ENCODE data around the gene EIF4EBP2.

Gene EIF4EBP2

DNA sequence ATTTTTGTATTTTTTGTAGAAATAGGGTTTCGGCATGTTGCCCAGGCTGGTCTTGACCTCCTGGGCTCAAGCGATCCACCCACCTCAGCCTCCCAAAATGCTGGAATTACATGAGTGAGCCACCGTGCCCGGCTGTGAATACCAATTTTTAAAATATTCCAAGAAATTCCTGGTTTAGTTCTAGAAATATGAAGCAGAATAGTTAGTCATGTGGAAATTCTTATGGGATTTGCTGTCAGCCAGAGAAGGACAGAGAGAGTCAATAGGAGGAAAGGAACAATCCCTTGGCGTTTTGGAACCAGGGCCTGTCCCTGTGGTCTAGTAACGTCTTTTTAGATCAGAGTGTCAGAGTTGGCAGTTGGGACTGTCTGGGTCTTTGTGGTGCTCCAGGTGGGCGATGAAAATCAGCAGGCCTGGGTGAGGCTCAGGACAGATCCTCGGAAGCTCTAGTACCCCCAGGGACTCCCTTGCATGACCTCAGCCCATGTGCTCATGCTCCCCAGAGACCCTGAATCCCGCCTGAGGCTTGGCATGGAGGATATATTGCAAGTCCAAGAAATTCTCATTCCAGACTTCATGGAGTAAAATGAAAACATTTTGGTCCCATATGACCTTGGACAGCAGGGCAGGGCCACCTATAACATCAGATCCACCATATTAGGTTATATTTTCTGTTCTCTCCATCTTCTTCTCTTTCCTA, 29.8 kb downstream of the EIF4EBP2 start:
- peak; percentile 53 for DNase-seq

DNA sequence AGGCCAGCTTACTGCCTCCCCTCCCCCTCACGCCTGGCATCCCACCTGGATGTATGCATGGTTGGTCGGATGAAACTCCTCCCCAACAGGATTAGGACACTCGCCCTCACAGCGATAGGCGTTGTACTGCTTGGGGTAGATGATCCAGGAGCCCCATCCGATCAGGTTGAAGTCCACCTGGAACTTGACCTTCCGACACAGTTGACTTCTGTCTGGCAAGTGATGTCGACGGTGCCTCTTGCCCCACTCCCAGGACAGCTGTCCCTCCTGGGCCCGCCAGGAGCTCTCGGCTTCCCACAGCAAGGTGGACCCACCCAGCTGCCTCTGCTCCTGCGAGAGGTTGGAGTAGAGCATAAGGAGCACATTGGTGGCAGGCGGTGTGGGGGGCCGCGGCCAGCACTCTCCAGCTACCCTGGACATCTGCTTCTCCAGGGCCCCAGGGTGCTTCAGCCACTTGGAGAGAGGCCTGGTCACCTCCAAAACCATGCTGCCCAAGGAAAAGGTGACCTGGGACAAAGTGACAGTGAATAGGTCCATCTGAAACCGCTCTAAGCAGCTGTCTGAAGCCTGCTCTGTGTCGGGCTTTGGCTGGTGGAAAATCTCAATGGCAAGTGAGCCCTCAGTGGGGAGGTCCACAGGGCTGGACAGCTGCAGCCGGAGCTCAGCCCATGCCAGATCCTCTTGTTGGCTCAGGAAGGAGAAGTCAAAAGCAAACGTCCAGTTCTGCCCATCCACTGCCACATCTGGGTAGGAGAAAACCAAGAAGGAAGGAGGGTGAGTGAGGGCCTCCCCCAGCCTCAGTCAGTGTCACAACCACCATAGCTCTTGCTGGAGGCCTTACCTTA, 31.5 kb downstream of the EIF4EBP2 start:
- DNase-seq = no peak

DNA sequence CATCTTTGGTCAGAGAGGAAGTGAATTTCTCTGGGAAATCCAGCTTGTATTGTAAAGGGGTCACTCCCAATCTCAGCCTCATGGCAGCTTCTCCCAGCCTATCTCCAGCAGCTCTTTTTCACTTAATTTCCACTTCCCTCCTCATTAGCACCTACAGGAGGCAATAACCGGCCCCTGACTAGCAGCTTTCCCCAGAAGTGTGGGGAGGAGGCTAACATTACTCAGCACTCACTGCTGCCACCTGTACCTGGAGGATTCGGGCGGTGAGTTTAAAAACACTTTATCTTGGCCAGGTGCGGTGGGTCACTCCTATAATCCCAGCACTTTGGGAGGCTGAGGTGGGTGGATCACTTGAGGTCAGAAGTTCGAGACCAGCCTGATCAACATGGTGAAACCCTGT, 33.8 kb downstream of the EIF4EBP2 start:
- no peak for DNase-seq

DNA sequence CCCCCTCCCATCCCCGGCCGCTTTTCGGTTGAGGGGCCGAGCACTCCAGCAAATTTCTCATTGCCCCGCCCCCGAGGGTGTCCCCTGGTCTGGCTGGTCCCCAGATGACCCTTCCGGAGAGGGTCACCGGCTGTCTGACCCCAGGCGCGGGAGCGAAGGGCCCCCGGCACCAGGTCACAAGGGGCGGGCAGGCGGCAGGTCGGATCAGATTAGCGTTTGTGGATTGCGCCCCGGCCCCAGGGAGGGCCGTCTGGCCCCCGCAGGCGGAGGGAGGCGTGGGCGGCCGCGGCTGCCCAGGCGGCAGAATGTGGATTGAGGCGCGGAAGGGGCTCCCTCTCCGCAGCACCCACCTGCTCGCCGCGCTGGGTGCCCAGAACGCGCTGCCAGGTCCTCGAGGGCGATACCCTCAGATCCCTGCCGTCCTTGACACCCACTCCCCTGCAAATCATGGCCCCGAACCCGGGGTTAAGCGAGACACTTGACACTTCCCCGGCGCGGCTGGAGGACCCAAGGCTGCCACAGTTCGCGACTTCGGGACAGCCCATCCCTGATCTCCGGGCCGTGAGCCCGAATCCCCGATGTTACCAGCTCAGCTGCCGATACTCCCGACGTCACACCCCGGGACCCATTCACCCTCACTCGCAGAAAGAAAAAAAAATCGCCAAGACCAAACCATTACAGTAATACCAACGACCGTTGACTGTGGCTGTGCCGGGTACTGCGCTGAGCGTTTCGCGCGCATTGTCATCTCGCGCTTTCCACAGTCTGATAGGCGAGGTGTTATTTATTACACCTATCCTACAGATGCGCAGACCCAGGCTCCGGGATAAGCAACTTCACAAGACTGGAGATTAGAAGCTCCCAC, 36.6 kb downstream of the EIF4EBP2 start:
- DNase-seq = no peak

DNA sequence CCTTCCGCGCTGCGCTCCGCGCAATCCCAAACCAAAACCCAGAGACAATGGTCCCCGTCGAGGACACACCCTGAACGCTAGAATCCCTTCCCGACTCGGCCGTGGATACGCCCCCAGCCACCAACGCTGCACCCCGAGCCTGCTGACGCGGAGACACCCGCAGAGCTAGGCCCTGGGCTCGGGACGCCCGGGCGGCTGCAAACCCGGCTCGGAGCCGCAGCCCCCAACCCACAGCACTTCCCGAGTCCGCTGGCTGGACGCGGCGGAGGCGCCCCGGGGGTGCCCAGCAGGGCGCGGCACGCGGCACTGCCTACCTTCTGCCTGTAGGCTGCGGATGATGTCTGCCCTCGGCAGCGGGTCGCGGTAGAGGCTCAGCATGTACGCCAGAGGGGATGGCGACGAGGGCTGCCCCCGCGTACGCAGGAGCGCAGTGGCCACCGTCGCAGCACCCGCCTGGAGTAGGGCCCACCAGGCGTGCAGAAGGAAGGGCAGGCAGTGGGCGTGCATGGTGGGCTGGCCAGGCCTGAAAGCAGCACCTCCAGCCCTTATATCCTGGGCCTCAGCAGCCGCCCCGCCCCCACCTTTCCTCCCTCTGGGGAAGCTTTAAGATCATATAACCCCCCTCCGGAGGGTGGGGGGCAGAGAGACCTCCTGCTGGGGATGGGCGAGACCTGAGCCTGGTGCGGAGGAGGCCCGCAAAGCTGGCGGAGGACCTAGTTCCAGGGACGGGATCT, 37.4 kb downstream of the EIF4EBP2 start, which contains the start of gene NODAL:
TSS of gene NODAL (minus strand) at position 521 of the 734 bp plus-strand sequence. CDS start at position 507, 14 bp downstream.
- DNase-seq = no peak

DNA sequence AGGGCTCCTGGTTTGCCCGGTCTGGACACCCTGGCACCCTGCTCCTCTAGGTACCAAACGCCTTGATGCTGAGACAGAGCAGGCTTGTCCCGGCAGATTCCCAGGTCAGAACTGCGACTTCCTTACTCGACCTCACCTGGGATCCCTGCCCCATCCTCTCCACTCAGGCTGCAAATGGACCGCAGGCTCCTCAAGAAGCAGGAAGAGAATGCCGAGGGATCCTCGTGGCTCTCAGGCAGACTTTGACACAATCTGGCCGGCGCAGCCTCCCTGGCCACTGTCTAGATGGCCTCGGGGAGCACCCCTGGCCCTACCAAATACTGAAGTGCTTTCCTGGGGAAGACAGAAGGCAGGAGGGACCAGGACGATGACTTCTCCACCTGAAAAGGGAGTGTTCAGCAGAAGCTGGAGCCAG, 38.0 kb downstream of the EIF4EBP2 start:
- no peak for DNase-seq

DNA sequence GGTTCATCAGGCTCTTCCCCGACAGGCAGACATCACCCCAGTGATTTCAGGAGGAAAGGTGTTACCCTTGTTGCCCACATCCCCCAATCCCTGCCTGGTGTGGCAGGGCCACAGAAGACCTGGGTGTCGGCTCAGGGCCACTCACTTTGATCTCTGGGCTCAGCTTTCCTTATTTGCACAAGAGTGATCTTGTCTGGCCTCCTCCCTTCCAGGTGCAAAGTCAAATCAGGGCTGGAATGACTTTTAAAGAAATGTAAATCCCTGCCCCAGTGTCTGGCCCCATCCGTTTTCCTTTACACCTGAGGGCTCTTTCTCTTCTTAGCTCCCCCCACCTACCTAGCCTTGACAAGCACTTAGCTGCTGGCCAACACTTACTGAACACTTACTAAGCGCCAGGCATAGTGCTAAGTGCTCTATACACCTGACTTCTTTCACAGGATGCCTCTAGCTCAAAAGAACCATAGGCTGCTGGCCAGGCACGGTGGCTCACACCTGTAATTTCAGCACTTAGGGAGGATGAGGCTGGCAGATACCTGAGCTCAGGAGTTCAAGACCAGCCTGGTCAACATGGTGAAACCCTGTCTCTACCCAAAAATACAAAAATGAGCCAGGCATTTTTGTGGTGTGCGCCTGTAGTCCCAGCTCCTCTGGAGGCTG, 38.5 kb downstream of the EIF4EBP2 start:
- no peak for DNase-seq

DNA sequence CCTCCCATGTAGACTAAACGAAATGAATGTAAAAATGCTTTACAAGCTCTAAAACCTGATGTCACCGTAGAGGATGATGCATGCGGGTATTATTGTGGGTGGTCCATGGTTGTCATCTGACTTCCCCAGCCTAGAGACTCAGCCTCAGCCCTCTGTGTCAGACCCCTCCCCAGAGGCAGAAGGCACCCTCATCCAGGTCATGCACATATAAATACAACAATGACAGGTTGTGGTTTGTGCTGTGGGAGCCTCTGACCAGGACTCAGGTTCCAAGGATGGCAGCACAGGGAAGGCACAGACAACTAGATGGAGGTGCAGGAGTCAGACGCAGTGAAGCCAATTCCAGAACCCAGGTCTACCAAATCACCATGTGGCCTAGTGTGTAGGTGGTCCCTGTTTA, 40.8 kb downstream of the EIF4EBP2 start:
- no peak for DNase-seq

DNA sequence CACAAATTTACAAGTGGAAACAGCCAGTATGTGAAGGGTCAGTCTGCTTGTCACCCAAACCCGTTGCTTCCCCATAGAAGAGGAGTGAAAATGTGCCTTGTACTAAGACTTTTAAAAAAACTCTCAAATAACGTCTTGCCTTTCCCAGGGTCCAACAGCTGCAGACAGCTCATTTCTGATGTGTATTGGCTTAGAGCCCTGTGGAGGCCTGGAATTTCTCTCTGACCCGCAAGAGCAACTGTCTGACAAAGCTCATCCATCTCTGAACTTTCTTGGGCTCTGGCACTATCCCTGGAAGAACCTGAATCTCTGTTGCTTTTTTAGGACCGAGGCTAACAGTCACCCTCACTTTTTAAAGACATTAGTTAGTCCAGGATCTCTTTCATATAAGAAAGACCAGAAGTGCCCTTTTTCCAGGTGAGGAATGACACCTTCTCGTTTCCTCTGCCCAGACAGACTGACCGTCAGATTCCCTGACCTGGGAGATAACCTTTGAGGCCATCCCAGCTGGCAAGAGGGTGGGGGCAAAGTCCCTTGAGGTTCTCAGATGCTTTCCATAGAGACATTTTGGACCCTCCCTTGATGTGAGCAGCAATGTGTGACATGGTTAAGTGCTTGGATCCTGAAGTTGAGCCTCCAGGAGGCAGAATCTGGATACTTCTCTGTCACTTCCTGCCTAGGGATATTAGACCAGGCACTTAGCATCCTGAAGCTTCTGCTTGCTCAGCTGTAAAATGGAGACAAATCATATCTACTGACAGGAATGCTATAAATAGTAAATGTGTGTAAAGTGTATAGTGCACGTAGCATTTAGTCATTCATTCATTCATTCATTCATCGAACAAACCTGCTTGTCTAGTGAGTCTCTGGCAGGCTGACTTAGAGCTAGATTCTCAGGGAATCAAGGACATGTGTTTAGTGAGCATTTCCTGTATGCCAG, 42.0 kb downstream of the EIF4EBP2 start:
- DNase-seq = peak; percentile 79

DNA sequence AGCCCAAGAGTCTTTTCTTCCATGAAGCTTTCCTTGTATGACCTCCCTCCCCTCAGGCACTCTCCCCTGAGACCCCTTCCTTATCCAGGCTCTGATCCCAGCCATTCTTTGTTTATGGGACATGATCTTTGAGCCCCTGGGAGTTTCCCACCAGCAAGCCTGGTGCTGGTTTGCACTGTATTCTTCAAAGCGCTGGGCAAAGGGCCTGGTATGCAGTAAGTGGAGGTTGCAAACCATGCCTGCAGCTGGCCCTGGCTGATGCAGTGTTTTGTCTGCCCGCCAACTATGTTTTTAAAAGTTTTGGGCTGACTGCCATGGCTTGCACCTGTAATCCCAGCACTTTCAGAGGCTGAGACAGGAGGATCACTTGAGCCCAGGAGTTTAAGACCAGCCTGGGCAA, 44.3 kb downstream of the EIF4EBP2 start:
- DNase-seq = no peak

DNA sequence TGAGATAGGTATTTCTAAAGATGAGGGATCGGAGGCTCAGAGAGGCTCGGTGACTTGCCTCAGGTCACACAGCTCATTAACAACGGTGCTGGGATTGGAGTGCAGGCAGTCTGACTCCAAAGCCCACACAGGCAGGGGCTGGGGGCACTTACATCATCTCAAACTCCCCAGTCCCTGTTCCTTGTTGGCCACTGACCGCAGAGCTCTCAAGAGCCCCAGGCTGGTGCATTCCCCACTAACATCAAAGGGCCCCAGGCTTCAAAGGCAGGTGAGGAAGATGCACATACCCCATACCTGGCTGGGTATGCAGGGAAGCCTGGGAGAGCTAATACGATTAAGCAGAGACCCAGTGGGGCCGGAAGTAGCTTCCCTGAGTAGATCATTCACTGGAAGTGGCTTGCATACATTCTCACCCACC, 51.3 kb downstream of the EIF4EBP2 start:
- no peak for DNase-seq

DNA sequence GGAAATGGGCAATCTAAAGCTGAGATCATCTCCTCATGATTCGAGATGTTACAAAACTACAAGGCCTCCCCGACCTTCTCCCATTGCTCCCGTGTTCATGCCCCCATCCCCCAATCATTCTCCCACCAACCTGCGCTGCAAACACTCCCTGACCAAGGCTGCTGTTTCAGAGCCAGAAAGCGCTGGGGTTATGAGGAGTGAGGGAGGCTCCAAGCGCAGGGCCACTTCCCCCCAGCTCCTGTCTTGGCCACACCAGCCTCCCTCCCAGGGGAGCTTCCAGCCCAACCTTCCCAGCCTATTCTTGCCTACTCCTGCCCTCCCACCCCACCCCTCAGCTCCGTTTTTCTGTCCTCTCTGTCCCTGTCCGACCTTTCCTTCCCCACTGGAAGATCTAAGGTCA, 52.2 kb downstream of the EIF4EBP2 start:
- DNase-seq = no peak

DNA sequence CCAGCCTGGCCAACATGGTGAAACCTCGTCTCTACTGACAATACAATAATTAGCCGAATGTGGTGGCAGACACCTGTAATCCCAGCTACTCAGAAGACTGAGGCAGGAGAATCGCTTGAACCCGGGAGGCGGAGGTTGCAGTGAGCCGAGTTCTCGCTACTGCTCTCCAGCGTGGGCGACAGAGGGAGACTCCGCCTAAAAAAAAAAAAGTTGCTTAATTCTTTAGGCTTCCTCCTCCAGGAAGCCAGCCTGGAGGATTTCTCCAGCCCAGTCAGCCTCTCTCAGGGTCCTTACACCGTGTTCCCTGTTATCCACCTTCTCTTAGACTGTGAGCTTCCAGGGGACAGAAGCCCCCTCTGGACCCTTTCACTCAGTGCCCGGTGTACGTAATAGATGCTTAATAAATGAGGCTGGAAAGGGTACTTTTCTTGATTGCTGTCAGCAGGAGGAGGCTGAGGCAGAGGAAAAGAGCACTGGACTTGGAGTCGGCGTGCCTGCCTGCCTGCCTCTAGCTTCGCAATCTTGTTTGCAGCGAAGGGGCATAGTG, 53.9 kb downstream of the EIF4EBP2 start:
- DNase-seq = no peak

DNA sequence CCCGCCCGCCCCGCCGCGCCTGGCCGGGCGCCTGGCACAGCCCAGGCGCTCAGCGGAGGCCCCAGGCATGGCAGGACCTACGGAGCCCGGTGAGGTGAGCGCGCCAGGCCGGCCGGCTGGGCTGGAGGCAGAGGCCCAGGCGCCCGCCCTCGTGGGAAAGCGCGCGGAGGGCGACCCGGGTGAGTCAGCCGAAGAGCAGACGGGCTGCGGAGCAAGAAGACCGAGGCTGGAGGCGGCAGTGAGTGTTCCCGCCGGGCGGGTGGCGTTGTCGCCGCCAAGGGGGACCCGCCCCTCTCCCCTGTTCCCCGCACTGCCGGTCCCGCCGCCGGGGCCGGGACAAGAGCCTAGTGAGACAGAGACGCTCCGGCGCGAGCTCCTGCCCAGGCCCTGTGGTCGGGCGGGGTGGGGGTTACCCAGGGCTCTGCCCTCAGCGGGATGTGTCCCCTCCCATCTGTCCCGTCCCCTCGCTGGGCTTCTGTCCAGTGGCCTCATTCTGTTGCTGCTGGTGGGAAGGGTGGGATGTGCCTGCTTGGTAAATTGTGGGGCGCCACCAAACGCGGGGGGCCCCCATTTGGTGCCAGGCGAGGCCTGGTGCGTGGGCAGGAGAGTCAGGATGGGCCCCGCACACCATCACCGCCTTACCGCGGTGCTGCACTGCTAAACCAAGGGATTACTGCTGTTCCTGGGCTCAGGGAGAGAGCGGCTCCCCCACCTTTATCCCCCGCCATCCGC, 54.5 kb downstream of the EIF4EBP2 start:
- peak; percentile 62 for DNase-seq

DNA sequence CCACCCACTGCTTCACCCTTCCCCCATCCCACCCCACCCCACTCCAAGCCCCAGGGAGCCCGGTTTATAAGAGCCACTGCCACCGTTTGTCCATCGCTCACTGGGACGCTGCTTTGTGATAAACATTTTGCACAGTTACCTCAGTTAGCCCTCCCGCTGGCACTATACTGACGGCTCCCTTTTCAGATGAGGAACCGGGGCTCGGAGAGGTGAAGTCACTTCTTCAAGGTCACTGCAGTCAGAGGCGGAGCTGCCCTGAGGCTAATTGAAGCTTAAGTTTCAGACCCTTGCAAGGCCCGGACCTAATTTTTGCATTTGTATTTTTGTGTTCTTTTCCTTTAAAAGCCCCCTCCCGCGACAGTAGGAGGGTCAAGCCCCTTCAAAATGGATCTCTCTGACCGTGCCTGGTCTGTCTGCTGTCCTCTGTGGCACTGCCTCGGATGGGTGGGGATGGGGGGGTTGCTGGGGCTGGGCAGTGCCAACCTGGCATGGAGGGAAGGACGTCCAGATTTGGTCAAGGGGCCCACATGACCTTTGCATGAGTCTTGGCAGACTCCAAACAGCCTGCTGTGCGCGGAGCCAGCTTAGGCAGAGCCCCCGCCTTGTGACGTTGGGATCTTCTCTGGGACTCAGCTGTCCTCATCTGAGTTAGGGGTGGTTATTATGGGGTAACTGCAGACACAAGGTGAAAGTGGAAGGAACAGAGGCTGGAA, 55.3 kb downstream of the EIF4EBP2 start:
- no peak for DNase-seq

DNA sequence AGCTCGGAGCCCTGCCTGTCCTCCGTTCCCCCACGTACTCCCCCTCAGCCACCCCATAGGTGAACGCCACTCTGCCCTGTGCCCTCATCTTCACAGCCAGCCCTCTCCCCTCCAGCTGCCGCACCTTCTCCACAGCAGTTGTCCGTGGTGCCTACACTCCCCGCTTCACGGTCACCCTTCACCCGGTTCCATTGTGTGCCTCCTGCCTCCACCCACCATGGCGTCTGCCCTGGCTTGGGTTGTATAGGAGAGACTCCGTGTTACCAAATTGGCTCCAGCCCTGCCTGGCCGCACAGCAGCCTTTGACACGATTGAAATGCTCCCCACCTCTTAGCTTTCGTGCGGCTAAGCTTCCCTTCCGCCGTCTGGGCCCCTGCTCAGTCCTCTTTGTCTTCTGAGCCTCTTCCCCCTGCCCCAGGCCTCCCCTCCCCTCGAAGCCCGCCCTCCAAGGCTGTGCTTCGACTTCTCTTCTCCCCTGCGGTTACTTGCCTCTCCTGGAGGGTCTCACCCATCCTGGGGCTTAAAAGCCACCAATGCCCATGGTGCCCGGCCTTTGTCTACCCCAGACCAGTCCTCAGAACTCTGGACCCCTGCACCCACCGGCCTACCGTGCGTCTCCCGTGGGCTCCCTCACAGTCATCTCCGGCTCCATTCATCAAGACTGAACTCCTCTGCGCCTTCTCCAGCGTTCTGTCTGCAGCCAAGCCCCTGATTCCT, 56.0 kb downstream of the EIF4EBP2 start:
- DNase-seq = no peak

DNA sequence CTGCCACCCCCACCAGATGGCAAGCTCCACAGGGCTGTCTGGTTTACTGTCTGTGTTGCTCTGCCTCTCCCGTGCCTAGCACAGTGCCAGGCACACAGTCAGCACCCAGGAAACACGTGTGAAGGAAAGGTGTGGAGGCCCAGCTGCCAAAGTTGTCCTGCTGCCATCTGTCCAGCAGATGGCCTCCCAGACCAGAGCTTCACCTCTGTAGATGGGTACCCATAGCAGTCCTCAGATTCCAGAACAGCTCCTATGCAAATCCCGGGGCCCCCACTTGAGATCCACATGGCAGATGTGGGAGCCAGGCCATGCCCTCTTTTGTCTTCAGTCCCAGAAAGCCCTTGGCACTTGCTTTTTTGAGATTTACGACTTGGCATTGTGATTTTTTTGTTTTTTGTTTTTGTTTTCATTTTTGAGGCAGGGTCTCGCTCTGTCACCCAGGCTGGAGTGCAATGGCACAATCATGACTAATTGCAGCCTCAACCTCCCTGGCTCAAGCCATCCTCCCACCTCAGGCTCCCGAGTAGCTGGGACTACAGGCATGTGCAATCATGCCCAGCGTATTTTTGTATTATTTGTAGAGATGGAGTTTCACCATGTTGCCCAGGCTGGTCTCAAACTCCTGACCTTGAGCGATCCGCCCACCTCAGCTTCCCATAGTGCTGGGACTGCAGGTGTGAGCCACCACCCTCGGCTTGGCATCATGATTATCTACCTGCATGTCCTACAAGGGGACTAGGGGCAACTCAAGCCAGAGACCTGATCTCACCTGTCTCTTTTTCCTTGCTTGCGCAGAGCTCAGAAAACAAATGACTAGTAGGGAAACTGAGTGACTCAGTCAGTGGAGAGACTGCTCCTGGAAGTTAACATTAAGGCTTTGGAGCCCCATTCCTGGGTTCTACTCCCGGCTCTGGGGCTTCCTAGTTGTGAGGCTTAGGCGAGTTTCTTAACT, 57.7 kb downstream of the EIF4EBP2 start:
- DNase-seq = peak; percentile 44
